NCI-H748 treated with DMSO at 0.1 percent for 48 hours (cell line): Measurements from ENCODE around the gene NET1.
"Not testable (repeated sequence)": the region's sequence is repeated elsewhere in the genome, so short reads cannot be mapped to it uniquely, and the experiment has no call there.

Experiments
- DNase-seq: peaks from one replicate; lab custom pipeline; 2025; lab: John Stamatoyannopoulos, UW

NET1 gene

DNA sequence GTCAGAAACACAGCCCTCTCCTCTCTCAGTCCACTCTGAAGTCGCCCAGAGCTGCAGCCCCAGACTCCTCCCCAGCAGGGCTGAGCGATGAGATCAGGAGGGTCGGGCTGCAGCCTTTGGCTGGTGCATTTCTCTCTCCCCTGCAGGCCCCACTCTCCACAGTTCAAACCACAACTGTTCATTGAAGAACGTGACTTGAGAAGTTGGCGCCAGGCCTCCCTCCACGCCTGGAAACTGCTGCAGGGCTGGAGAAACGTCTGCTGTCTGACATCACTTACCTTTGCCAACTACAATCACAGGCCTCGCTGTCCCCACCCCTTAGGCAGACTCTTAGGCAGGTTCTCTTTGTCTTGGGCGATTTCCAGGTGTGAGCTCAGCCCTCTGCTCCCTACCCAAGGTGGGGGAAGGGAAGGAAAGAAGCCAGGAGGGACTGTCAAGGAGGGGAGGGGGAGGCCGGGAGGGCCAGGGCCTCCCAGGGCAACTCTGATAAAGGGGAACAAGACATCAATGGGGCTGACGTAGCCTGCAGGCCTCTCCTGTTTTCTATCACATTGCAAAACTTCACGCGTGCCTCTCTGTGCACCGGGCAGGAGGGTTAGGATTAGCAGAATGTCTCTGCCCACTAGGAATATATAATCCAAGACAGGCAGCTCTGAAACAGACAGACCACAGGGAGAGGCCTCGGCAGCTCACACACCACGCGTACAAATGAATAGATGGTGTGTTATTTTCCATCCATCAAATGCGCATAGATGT, 54.3 kb downstream of the NET1 start:
- DNase-seq: no peak

DNA sequence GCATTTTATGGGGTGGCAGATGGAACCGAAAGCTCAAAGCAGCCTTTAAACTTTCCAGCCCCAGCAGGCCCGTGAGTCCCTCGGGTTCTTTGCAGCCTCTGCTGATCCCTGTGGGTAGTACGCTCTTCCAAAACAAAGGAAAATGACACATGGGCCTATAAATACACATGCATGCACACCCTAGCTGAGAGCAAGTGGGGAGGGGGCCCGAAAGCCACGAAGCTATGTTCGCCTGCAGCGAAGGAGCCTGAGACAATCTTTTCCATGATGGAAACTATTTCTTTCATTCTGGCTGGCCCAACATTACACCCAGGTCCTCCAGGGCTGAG, 54.8 kb downstream of the NET1 start:
- no peak for DNase-seq

DNA sequence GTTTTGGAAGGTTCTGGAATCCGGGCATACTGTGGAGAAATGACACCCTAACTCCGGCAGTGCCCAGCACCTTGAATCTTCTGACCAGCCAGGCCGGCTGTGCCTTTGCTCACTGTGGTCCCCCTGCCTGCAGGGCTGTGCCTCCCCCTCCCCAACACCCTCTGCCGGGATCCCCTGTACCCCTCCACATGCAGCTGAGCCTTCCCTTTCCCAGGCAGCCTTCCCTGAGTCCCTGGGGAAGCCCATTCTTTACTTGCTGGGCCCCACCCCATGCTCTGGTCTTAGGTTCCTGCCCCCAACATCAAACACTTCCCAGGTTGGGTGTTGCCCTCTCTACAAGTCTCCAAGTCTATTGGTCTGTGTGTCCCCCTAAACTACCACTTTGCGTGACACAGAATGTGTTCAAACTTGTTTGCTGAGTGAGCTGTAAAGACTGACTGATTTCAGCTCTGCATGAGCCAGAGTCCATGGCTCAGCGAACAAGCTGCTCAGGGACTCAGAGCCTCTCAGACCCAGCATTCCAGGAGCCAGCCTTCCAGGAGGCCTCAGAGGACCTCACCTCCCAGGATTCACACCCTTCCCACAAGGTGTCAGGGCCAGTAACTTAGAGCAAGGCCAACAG, 55.4 kb downstream of the NET1 start:
- DNase-seq: no peak

DNA sequence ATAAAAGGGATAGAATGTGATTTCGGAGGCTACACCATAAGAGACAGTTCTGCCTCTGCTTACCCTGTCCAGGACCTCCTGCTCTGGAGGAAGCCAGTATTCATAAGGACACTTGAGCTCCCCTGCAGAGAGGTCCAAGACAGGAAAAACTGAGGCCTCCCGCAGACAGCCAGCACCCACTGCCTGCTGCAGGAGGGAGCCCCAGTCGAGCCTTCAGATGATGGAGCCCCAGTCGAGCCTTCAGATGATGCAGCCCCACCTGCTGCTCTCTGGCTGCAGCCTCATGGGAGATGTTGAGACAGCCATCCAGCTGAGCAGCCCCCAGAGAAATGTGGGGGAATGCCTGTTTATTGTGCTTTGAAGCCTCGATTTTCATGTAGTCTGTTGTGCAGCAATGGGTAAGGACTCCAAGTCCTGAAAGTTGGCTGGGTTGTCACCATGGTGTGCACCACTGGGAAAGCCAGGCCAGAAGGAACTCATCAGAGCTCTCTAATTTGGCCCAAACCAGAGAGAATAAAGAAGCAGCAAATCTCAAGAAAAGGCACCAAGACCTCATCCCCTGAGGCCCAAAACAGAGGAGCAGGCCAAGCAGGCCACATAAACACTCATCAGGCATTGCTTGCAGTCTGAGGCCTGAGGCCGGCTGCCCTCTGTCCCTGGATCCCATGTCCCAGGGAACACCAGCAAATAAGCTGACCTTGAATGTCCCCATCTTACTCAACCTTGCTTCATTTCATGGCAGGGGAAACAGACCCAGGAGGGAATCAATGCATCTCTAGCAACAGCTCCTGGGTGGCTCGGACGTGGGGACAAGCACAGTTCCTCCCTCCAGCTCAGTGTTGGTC, 56.1 kb downstream of the NET1 start:
- DNase-seq: no peak

DNA sequence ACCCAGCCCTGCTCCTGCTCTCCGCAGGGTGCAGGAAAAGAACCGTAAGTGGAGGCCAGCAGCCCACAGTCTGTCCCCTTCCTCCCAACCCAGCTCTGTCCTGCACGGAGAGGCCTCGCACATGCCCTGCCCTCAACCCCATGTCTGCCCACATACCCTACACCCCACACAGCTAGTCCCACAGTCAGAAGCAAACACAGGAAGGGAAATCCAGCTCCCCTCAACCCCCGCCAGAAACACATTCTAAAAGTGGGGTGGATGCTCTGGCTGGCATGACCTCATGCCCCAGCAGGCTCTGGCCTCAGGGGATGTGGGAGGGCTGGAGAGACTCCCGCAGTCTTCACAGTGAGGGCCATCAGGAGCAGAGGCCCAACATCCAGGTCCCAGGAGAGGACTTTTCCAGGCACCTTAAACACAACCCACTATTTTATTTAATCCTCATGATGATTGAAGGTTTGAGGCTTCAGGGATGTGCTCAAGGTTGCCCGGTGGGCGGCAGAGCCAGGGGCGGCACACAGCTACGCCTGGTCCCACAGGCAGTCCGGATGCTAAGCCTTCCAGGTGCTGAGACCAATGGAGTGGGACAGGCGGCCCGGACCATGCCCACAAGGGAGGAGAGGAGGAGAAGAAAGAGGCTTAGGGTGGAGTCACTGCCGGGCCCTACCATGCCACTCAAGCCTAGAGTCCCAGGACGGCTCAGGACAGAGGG, 57.1 kb downstream of the NET1 start:
- DNase-seq: no peak

DNA sequence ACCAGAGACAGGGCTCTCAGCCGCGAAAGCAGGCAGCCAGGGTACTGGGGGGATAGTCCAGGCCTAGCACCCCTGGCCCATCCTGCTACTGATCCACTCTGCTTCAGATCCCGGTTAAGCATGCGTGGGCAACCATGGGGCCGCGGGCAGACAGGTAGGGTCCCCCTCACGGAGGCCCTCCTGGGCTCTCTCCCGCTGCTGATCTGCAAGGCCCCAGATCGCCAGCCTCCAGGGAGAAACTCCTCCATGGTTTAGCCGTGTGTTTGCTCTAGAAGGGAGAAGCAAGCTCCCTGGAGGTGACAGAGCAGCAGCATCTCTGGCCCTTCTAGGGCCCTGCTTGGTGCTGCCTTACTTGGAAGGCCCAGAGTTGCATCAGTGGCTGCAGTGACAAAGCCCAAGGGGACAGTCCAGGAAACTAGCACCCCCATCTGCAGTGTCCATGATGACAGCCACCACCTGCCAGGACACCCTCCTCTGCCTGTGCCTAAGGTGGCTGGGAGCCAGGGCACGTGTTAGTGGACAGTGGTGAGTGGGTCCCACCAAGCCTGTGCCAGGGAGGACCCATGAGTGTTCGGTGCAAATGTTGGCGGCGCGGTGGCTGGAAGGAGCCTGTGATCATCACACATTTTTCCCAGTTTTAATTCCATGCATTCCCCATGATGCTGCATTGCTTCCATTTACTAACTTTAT, 57.9 kb downstream of the NET1 start:
- DNase-seq: no peak

DNA sequence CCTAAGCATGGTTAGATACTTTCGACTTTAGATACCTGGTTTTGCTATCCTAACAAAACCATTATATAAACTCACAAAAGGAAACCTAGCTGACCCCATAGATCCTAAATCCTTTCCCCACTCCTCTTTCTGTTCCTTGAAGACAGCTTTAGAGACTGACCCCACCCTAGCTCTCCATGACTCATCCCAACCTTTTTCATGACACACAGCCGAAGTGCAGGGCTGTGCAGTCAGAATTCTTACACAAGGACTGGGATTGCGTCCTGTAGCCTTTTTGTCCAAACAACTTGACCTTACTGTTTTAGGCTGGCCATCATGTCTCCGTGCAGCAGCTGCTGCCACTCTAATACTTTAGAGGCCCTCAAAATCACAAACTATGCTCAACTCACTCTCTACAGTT, 62.3 kb downstream of the NET1 start:
- not testable (repeated sequence) for DNase-seq

DNA sequence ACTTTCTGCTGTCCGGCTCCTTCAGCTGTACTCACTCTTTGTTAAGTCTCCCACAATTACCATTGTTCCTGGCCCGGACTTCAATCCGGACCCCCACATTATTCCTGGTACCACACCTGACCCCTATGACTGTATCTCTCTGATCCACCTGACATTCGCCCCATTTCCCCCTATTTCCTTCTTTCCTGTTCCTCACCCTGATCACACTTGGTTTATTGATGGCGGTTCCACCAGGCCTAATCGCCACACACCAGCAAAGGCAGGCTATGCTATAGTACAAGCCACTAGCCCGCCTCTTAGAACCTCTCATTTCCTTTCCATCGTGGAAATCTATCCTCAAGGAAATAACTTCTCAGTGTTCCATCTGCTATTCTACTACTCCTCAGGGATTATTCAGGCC, 62.7 kb downstream of the NET1 start:
- not testable (repeated sequence) for DNase-seq

DNA sequence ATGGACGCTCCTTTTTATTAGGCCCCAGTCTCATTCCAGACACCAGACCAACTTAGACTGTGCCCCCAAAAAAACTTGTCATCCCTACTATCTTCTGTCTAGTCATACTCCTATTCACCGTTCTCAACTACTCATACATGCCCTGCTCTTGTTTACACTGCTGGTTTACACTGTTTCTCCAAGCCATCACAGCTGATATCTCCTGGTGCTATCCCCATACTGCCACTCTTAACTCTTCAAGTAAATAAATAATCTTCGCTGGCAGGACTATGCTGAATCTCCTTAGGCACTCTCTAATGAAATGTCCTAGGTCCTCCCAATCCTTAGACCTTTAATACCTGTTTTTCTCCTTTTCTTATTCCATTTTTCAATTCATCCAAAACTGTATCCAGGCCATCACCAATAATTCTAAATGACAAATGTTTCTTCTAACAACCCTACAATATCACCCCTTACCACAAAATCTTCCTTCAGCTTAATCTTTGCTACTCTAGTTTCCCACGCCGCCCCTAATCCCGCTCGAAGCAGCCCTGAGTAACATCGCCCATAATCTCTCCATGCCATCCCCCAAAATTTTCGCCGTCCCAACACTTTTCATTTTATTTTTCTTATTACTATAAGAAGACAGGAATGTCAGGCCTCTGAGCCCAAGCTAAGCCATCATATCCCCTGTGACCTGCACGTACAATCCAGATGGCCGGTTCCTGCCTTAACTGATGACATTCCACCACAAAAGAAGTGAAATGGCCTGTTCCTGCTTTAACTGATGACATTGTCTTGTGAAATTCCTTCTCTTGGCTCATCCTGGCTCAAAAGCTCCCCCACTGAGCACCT, 63.8 kb downstream of the NET1 start:
- not testable (repeated sequence) for DNase-seq

DNA sequence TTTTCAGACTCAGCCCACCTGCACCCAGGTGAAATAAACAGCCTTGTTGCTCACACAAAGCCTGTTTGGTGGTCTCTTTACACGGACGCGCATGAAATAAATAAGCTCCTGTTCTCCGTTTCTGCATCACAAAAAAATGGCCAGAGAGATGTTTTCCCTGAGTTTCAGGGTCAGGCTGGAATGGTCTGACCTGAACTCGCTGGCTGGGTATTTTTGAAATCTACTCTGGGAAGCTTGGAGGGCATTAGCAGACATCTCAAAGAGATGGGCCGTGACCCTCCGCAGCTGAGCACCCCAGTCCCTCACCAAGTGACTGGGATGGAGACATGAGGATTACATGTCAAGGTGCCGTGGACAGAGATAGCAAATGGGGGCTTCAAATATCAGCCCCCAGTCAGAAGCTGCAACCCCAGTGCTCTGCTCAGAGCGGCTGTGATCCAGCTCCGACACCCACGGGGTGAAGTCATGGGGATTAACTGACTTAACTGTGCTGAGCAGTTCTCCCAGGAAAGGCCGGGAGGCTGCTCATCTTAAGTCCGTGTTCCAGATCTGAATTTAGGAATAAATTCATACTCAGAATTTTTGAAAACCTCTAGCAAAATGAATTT, 64.7 kb downstream of the NET1 start:
- no peak for DNase-seq

DNA sequence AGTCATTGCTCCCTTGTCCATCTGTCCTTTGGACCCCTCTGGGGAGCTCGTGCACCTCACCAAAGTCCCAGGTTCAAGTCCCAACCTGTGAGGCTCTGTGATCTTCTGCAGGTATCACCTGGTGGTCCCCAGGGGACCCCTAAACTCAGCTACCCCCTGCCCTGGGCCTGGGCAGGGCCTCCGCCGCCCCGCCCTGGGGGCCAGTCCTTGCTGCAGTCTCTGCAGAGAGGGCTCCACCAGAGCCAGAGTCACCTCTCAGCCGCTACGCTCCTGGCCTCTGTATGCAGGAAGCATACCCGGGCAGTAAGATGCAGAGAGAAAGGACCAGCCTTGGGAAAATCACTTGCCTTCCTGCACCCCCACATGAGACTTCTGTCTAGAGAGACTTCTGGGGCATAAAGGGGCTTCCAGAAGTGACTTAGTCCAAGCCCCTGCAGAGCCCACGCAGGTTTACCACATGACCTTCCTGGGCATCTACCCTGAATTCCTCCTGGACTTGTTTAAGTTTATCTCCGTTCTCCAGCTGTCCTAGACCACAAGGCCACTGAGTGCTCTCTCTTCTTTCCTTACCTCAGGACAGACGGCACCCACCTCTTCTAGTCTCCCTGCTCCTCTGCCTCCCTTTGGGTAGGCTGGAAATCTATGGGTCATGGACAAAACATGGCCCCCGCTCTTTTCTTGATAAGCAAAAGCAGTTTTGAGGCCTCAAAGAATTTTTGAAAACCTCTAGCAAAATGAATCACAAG, 65.8 kb downstream of the NET1 start:
- DNase-seq: no peak

DNA sequence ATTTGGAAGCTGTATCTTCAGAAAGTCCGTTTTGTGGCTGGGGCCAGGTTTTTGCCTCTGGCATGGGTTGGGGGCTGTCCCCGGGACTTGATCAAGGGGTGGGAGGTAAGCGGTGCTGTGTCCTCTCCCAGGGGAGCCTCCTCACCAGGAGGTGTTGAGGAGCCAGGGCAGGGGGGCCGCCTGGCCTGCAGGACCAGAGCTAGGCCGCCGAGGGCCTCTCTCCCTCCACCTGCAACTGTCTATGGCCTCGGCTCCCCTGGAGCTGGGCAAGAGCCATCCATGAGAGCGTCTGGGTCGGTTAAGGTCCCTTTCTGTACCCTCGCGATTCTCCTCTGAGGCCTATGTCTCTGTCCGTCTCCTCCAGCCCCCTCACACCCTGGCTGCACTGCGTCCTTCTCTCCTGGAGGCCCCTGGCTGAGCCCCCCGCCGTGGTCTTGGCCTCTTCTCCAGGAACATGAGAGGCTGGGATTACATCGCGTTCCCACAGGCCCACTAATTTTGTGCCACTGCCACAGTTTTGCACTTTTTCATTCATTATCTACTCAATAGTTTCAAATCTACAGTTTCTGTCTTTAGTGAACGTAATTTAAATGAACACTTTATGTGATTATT, 66.4 kb downstream of the NET1 start:
- no peak for DNase-seq

DNA sequence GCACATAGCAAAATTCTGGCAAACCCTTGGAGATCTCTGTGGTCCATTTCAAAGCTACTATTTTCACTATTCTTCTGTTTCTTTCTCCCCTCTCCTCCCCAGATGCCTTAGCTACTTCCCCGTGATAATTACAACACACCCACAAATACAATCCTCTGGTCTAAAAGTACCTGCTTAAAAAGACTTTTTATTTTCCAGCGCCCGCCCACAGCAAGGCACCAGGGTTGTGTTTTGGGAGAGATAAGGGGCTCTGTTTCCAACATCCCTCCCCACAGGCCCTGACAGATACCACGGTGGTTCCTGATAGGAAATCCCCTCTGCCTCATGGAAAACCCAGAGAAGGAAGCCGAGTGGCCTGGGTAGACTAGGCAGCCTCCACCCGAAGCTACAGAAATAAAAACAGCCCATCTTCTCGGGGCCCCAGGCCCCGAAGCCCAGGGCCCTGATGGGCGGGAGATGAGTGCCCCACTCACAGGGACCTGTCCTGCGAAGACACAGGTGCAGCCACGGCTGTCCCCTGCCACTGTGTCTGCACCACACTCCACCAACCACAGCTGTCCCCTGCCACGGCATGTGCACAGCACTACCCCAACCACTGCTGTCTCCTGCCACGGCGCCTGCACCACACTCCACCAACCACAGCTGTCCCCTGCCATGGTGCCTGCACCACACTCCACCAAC, 67.3 kb downstream of the NET1 start:
- DNase-seq: no peak

DNA sequence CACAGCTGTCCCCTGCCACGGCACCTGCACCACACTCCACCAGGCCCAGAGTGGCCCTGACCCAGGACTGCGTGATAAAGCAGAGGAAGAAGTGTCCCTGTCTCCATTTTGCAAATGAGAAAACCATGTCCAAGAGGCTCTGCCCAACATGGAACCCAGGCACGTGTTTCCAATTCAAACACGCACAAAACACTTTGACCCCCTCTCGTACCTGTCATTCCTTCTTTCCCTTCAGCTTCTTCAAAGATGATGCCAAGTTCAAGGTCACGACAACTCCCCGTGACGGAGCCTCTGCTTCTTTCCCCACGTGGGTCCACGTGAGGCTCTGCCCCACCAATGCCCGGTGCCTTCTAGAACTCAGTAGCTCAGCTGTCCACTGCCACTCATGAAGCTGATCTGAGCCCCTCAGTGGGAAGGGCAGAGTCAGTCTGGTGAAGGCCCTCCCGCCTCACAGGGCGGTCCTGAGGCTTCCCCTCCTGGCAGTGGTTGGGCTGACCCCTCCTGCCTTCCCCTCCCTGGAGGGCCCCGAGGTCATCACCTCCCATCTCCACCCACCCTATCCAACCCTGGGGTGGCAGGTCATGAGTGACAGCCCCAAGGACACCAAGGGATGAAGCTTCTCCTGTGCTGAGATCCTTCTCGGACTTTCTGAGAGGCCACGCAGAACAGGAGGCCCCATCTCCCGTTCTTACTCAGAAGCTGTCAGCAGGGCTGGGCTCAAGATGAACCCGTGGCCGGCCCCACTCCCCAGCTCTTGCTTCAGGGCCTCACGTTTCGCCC, 68.0 kb downstream of the NET1 start:
- no peak for DNase-seq

DNA sequence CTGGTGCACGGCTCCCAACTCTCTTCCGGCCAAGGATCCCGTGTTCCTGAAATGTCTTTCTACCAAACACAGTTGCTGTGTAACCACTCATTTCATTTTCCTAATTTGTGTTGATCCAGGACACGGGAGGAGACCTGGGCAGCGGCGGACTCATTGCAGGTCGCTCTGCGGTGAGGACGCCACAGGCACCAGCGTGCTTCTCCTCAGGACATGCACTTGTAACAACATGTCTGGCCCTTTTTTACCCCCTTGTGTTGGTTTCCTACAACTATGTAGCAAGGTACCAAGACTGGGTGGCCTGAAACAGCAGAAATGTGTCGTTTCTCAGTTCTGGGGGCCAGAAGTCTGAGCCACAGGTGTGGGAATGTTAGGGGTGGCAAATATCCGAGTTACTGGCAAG, 68.8 kb downstream of the NET1 start:
- DNase-seq: no peak

DNA sequence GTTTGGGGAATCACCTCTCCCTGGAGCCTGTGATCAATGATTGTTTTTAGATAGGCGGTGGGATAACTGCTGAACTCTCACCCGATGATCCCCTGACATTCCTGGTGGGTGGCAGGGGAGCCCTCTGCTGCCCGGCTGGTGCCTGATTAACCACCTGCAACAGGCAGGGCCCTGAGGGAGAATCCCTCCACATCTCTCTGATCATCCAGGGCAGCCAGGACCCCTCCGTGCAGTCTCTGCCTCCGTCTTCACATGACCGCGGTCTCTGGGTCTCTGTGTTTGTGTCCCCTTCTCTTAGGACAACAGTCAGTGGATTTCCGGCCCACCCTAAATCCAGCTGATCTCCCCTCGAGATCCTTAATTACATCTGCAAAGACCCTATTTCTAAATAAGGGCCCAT, 69.7 kb downstream of the NET1 start:
- no peak for DNase-seq

DNA sequence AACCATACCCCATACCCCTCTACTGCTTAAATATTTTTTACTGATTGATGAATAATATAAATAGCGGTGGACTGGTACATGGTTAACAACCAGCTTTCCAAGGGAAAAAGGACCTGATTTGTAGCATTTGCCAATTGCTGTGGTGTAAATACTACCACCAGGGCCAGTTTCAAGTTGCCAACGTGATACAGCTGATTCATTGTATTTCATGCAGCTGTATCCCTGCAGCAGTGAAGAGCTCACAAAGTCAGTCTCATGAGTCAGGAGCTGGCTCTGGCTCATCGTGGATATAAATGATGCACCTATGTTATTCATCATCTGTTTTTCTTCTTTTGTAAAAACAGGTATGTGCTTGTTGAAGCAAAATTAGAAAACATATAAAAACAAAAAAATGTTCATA, 71.8 kb downstream of the NET1 start:
- DNase-seq: no peak

DNA sequence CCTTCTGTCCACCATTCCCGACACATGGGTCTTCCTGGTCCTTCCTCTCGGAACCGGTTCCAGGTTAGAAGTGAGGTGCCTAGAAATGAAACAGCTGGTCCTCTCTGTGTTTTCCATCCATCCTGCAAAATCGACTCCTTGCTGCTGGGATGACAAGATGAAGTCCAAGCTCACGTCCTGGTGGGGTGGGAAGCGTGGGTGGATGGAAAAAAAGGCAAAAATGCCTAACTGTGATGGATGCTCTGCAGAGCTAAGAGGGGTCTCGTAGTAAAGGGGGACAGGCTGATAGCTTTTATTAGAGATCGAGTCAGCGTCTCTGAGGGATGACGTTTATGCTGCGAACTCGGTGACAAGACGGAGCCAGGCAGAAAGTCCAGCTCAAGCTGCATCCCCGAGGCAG, 72.9 kb downstream of the NET1 start:
- DNase-seq: no peak
